ENCODE data around the gene SCYGR1. TPM values are rescaled to one million over a fixed set of nuclear protein-coding genes. Genes with fewer than 3 reads are reported as not detected.
A peak's percentile ranks its signal among the peaks of the same experiment; 100 is the strongest.

The SCYGR1 gene
- total RNA-seq, 1 experiment from 2014 or later = not detected

DNA sequence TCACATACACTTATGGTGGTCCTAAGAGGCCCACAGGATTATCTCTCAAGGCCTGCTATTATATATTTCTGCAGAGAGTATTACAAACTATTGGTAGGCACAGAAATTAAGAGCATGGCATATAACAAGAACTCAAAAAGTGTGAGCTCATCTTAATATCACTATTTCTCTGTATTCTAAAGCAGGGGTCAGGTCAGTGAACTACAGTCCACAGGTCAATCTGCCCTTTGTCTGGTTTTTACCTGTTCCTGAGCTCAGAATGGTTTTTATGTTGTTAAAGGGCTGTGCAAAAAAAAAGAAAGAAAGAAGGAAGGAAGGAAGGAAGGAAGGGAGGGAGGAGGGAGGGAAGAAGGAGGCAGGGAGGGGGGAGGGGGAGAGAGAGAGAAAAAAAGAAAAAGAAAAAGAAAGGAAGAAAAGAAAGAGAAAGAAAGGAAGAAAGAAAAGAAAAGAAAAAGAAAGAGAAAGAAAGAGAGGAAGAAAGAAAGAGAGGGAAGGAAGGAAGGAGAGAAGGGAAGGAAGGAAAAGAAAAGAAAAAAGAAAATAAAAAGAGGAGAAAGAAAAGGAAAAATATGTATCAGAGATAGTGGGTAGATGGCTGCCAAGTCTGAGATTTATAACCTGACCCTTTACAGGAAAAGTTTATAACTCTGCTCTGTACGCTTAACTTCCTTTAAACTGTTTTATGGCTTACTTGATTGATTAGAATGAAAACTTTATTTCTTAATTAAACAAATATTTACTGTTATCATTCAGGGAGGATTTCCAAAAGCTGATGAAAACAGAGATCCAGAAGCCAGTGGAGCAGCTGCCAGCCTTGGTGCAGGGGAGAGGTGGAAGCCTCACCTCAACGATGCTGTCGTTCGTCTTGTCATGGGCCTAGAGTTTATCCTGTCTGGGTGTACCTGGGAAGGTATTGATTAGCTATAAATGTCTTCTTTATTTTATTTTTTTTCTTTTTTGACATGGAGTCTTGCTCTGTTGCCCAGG is 11.2 kb upstream of the SCYGR1 start:
- Mint-ChIP-seq H3K27ac (ENCODE audit: unreplicated experiment) (no peak overlapping the region), H3K4me3 (ENCODE audit: unreplicated experiment) (no peak overlapping the region), H3K9me3 (ENCODE audit: unreplicated experiment) (no peaks in the 10 kb centered on the region), H3K27me3 (ENCODE audit: insufficient read depth, unreplicated experiment) (no peaks in the 10 kb centered on the region), H3K4me1 (ENCODE audit: low read depth, unreplicated experiment) (peaks cover 29% of the 10 kb centered on the region), H3K36me3 (ENCODE audit: insufficient read depth, unreplicated experiment) (peaks cover 6% of the 10 kb centered on the region)
- ChIA-PET CTCF (interaction anchor here (0.6 kb wide), 2 partner anchors 14 to 19 kb away, joined by 3 to 4 read pairs; no protein-coding TSS in a partner anchor), POLR2A (no interaction called here)
- no peak for DNase-seq
- no peaks in the 10 kb centered on the region for H3K27me3 ChIP-seq (replicated peaks; ENCODE audit: control insufficient read depth, insufficient read depth, low read length)
- no TSS peak for BruUV-seq (replicated peaks)
- no peaks in the 10 kb centered on the region; the same call in 1 of the 2 replicates for H3K4me1 ChIP-seq
- no peak overlapping the region for H3K4me3 ChIP-seq (ENCODE audit: low read depth, low read length)
- TF ChIP-seq CTCF (IDR thresholded peaks at IDR 0.05; ENCODE audit: insufficient read depth in 1 of 2, low read depth in 1 of 2, low read length in 1 of 2, severe bottlenecking in 1 of 2, unreplicated experiment in 1 of 2) = no peak
- intact Hi-C loops (cut with micrococcal nuclease; ENCODE audit: unreplicated experiment) = no loop called here
- no peaks in the 10 kb centered on the region for H3K36me3 ChIP-seq (ENCODE audit: control insufficient read depth, insufficient read depth, low read length)
- no peaks in the 10 kb centered on the region for H3K9me3 ChIP-seq

GRCh38 chr2:227397562-227397961 is 9.8 kb upstream of the SCYGR1 start:
- Histone ChIP-seq H3K27me3 (replicated peaks; ENCODE audit: control insufficient read depth, insufficient read depth, low read length) (no peaks in the 10 kb centered on the region), H3K4me3 (ENCODE audit: low read depth, low read length) (no peak overlapping the region), H3K4me1 (no peaks in the 10 kb centered on the region; the same call in 1 of the 2 replicates), H3K36me3 (ENCODE audit: control insufficient read depth, insufficient read depth, low read length) (no peaks in the 10 kb centered on the region), H3K9me3 (no peaks in the 10 kb centered on the region)
- H3K9me3 Mint-ChIP-seq (ENCODE audit: unreplicated experiment) = no peaks in the 10 kb centered on the region
- CTCF ChIA-PET = no interaction called here
- intact Hi-C loops (cut with micrococcal nuclease; ENCODE audit: unreplicated experiment) = no loop called here
- peaks cover 29% of the 10 kb centered on the region for H3K4me1 Mint-ChIP-seq (ENCODE audit: low read depth, unreplicated experiment)
- no peak for TF ChIP-seq CTCF (IDR thresholded peaks at IDR 0.05; ENCODE audit: insufficient read depth in 1 of 2, low read depth in 1 of 2, low read length in 1 of 2, severe bottlenecking in 1 of 2, unreplicated experiment in 1 of 2)
- H3K36me3 Mint-ChIP-seq (ENCODE audit: insufficient read depth, unreplicated experiment) = no peaks in the 10 kb centered on the region
- no peaks in the 10 kb centered on the region for H3K27me3 Mint-ChIP-seq (ENCODE audit: insufficient read depth, unreplicated experiment)
- no peak overlapping the region for H3K4me3 Mint-ChIP-seq (ENCODE audit: unreplicated experiment)
- no peak for DNase-seq
- H3K27ac Mint-ChIP-seq (ENCODE audit: unreplicated experiment) = peak overlapping the region; percentile 4
- no TSS peak for BruUV-seq (replicated peaks)
- POLR2A ChIA-PET = no interaction called here

DNA sequence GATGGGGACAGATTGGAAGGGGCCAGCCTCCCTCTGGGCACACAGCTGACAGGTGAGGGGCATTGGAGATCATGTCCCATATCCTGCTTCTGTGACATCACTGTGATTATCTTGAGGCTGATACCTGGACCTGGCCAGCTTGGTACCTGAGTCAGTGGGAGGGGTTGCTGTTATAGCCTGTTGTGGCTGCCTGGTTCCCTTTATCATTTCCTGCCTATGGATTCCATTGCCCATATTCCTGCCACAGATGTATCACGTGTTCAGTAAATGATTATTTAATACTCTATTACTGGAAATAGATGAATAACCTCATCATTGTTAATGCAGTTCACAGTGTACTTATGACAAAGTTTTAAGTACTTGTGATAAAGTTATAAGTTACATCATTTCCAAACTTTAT is 7.8 kb upstream of the SCYGR1 start:
- intact Hi-C loops (cut with micrococcal nuclease; ENCODE audit: unreplicated experiment) = no loop called here
- POLR2A ChIA-PET = no interaction called here
- CTCF ChIA-PET = no interaction called here
- Histone ChIP-seq H3K4me1 (peaks cover 7% of the 10 kb centered on the region; the same call in 1 of the 2 replicates), H3K4me3 (ENCODE audit: low read depth, low read length) (no peak overlapping the region), H3K36me3 (ENCODE audit: control insufficient read depth, insufficient read depth, low read length) (no peaks in the 10 kb centered on the region), H3K27me3 (replicated peaks; ENCODE audit: control insufficient read depth, insufficient read depth, low read length) (no peaks in the 10 kb centered on the region), H3K9me3 (no peaks in the 10 kb centered on the region)
- Mint-ChIP-seq H3K27ac (ENCODE audit: unreplicated experiment) (no peak overlapping the region), H3K4me3 (ENCODE audit: unreplicated experiment) (no peak overlapping the region), H3K27me3 (ENCODE audit: insufficient read depth, unreplicated experiment) (no peaks in the 10 kb centered on the region), H3K4me1 (ENCODE audit: low read depth, unreplicated experiment) (peaks cover 29% of the 10 kb centered on the region), H3K9me3 (ENCODE audit: unreplicated experiment) (no peaks in the 10 kb centered on the region), H3K36me3 (ENCODE audit: insufficient read depth, unreplicated experiment) (no peaks in the 10 kb centered on the region)
- no peak for TF ChIP-seq CTCF (IDR thresholded peaks at IDR 0.05; ENCODE audit: insufficient read depth in 1 of 2, low read depth in 1 of 2, low read length in 1 of 2, severe bottlenecking in 1 of 2, unreplicated experiment in 1 of 2)
- no peak for DNase-seq
- no TSS peak for BruUV-seq (replicated peaks)
